Measurements from ENCODE around the gene SLC51B. TPM values are rescaled to one million over a fixed set of nuclear protein-coding genes. Genes with fewer than 3 reads are reported as not detected.

The SLC51B gene
- polyA plus RNA-seq, 3 donors = not detected

GRCh38 chr15:65028338-65028737 is 16.8 kb upstream of the SLC51B start:
- peaks cover 24% of the 10 kb centered on the region in 2 donors for H3K4me1 ChIP-seq (ENCODE audit: control insufficient read depth in 1 of 2, insufficient read depth in 2 of 2, low read length in 2 of 2)
- H3K36me3 Mint-ChIP-seq = peaks cover 28 to 31% of the 10 kb centered on the region in 2 donors
- no peaks in the 10 kb centered on the region for H3K9me3 Mint-ChIP-seq
- 15% methylated on average over 8 of the region's 10 CpGs for WGBS (ENCODE audit: insufficient coverage)
- peaks cover 7% of the 10 kb centered on the region for H3K79me2 ChIP-seq (ENCODE audit: insufficient read depth, low read length)
- peak overlapping the region; percentile 92 for H3K4me2 ChIP-seq (replicated peaks; ENCODE audit: extremely low read depth, low read length, poor library complexity, severe bottlenecking)
- H2AFZ ChIP-seq (ENCODE audit: insufficient read depth, low read depth, low read length, poor library complexity, severe bottlenecking) = peak overlapping the region; percentile 99
- peaks cover 0 to 9% of the 10 kb centered on the region in 2 donors for H3K27me3 ChIP-seq (ENCODE audit: control insufficient read depth in 2 of 2, insufficient read depth in 2 of 2, low read length in 2 of 2)
- H3K27me3 Mint-ChIP-seq (ENCODE audit: low read depth in 3 of 3) = peaks cover 6 to 13% (median 10%) of the 10 kb centered on the region in 3 donors
- H3K4me1 Mint-ChIP-seq = peaks cover 22% of the 10 kb centered on the region
- peak overlapping the region; percentile 78 for H3K9ac ChIP-seq (ENCODE audit: insufficient read depth, low read length, poor library complexity, severe bottlenecking)
- H3K4me3 Mint-ChIP-seq = peak overlapping the region; percentile 84 to 91
- peaks cover 8% of the 10 kb centered on the region for H4K20me1 ChIP-seq (ENCODE audit: insufficient read depth, low read length)
- no peak overlapping the region for H3K27ac ChIP-seq (ENCODE audit: low read depth in 1 of 2, low read length in 2 of 2)
- peaks cover 23 to 36% of the 10 kb centered on the region in 2 donors for H3K36me3 ChIP-seq (replicated peaks in 1 of 2; ENCODE audit: control insufficient read depth in 1 of 2, insufficient read depth in 2 of 2, low read length in 2 of 2)
- intact Hi-C loops (cut with micrococcal nuclease) = no loop called here
- DNase-seq = peak in 2 of 3 donors; percentile 17 to 18
- H3K27ac Mint-ChIP-seq = peak overlapping the region in 5 of 7 donors; percentile 7 to 41 (median 23)
- peak overlapping the region; percentile 75 to 90 (median 87) for H3K4me3 ChIP-seq (replicated peaks in 1 of 3; ENCODE audit: low read depth in 2 of 3, low read length in 3 of 3)
- no peak for TF ChIP-seq CTCF (IDR thresholded peaks at IDR 0.05)
- H3K9me3 ChIP-seq (replicated peaks in 1 of 2; ENCODE audit: control insufficient read depth in 1 of 2, insufficient read depth in 1 of 2, low read length in 2 of 2) = no peaks in the 10 kb centered on the region

GRCh38 chr15:65028921-65029735 is 16.1 kb upstream of the SLC51B start, which contains the start of gene MTFMT:
TSS of gene MTFMT (minus strand) at chr15:65029639. CDS start at chr15:65029613, 26 bp downstream.
- peak within 1 kb of the TSS; percentile 92 for H3K4me2 ChIP-seq (replicated peaks; ENCODE audit: extremely low read depth, low read length, poor library complexity, severe bottlenecking)
- Mint-ChIP-seq H3K36me3 (peaks cover 22 to 25% of the 10 kb centered on the region in 2 donors), H3K27me3 (ENCODE audit: low read depth in 3 of 3) (peaks cover 6 to 13% (median 10%) of the 10 kb centered on the region in 3 donors), H3K27ac (peak within 1 kb of the TSS in 3 of 7 donors; percentile 24 to 41 (median 33)), H3K4me3 (peak within 1 kb of the TSS; percentile 84 to 91), H3K9me3 (no peaks in the 10 kb centered on the region), H3K4me1 (peaks cover 26% of the 10 kb centered on the region)
- H3K9ac ChIP-seq (ENCODE audit: insufficient read depth, low read length, poor library complexity, severe bottlenecking) = peak within 1 kb of the TSS; percentile 78
- no peak for TF ChIP-seq CTCF (IDR thresholded peaks at IDR 0.05)
- H3K4me3 ChIP-seq (replicated peaks in 1 of 3; ENCODE audit: low read depth in 2 of 3, low read length in 3 of 3) = peak within 1 kb of the TSS; percentile 75 to 90 (median 87)
- no peaks in the 10 kb centered on the region for H3K9me3 ChIP-seq (replicated peaks in 1 of 2; ENCODE audit: control insufficient read depth in 1 of 2, insufficient read depth in 1 of 2, low read length in 2 of 2)
- H2AFZ ChIP-seq (ENCODE audit: insufficient read depth, low read depth, low read length, poor library complexity, severe bottlenecking) = peak within 1 kb of the TSS; percentile 99
- DNase-seq = peak; percentile 69 to 78 (median 72)
- intact Hi-C loops (cut with micrococcal nuclease) = no loop called here
- peaks cover 18 to 28% of the 10 kb centered on the region in 2 donors for H3K36me3 ChIP-seq (replicated peaks in 1 of 2; ENCODE audit: control insufficient read depth in 1 of 2, insufficient read depth in 2 of 2, low read length in 2 of 2)
- WGBS (ENCODE audit: insufficient coverage) = under 1% methylated on average over 70 of the region's 73 CpGs
- peaks cover 8% of the 10 kb centered on the region for H4K20me1 ChIP-seq (ENCODE audit: insufficient read depth, low read length)
- H3K79me2 ChIP-seq (ENCODE audit: insufficient read depth, low read length) = peaks cover 7% of the 10 kb centered on the region
- peaks cover 0 to 9% of the 10 kb centered on the region in 2 donors for H3K27me3 ChIP-seq (ENCODE audit: control insufficient read depth in 2 of 2, insufficient read depth in 2 of 2, low read length in 2 of 2)
- peaks cover 24 to 29% of the 10 kb centered on the region in 2 donors for H3K4me1 ChIP-seq (ENCODE audit: control insufficient read depth in 1 of 2, insufficient read depth in 2 of 2, low read length in 2 of 2)
- H3K27ac ChIP-seq (ENCODE audit: low read depth in 1 of 2, low read length in 2 of 2) = peak within 1 kb of the TSS in 1 of 2 donors; percentile 62
